Suprapubic skin (tissue), 3 donors: ENCODE results near the gene FAM200C.

Experiments
- CTCF ChIP-seq, 2 donors: fragments of 200-600 bp in 1 of 2; fragments of 450-650 bp in 1 of 2; sonication (generic) in 1 of 2; IDR thresholded peaks; one replicate each; pipeline ENCODE4 v1.5.1; 2016 to 2019; ENCODE audit warnings: antibody characterized with exemption in 2 of 2, mild to moderate bottlenecking in 1 of 2, moderate library complexity in 1 of 2
- EP300 ChIP-seq: sonication (generic); formaldehyde crosslinking; IDR thresholded peaks from one replicate; pipeline ENCODE4 v1.6.1; 2017; ENCODE audit warnings: antibody characterized with exemption
- POLR2A ChIP-seq, 2 donors: fragments of 450-650 bp; IDR thresholded peaks; one replicate each; pipeline ENCODE4 v1.6.1; 2017; ENCODE audit warnings: antibody characterized with exemption in 2 of 2, mild to moderate bottlenecking in 2 of 2, moderate library complexity in 2 of 2

- TF ChIP-seq POLR2A (IDR thresholded peaks at IDR 0.05) (no peak), CTCF (IDR thresholded peaks at IDR 0.05) (no peak), EP300 (no peak)
These were observed 50.5 kb downstream of the FAM200C start for GRCh38 chr5:160349249-160349934.
